Measurements from ENCODE around the gene CDK13.

Gene CDK13

DNA sequence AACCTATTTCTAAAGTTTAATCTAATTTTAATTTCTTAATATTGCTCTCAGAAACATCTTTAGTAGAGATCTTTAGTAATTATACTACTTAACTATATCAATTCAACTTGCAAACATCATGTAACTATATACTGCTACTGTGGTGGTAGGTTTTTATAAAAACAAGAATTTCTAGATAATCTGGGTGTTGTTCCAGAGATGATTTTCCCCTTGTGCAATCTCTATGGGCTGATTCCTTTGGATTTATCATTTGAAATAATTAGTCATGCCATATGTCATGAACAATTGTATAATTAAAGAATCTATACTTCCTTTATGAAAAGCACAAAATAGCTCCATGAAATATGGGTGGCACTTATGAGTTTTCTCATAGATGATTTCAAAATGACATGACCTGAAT, 23.9 kb upstream of the CDK13 start:
- DNase-seq (ENCODE audit: extremely low read depth, low read depth), result no peak
- no peak overlapping the region for H3K4me3 ChIP-seq (replicated peaks; ENCODE audit: low read depth, low read length)

DNA sequence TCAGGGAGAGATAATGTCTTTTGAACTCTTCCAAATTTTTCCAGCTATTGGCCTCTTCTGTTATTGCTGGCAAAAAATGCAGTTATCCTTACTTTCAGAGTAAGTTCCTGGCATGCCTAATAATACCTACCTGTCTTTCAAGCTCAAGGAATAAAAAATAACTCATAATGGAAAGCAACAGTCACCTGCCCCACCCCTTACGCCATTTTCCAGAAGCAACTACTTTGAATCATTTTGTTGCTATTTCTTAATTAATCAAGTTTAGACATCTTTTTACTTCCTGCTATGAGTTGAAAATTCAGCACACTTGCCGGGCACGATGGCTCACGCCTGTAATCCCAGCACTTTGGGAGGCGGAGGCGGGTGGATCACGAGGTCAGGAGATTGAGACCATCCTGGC, 23.0 kb upstream of the CDK13 start:
- no peak overlapping the region for H3K4me3 ChIP-seq (replicated peaks; ENCODE audit: low read depth, low read length)
- TF ChIP-seq, protein P1, sequence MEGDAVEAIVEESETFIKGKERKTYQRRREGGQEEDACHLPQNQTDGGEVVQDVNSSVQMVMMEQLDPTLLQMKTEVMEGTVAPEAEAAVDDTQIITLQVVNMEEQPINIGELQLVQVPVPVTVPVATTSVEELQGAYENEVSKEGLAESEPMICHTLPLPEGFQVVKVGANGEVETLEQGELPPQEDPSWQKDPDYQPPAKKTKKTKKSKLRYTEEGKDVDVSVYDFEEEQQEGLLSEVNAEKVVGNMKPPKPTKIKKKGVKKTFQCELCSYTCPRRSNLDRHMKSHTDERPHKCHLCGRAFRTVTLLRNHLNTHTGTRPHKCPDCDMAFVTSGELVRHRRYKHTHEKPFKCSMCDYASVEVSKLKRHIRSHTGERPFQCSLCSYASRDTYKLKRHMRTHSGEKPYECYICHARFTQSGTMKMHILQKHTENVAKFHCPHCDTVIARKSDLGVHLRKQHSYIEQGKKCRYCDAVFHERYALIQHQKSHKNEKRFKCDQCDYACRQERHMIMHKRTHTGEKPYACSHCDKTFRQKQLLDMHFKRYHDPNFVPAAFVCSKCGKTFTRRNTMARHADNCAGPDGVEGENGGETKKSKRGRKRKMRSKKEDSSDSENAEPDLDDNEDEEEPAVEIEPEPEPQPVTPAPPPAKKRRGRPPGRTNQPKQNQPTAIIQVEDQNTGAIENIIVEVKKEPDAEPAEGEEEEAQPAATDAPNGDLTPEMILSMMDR (IDR thresholded peaks at IDR 0.05; ENCODE audit: low read depth, low read length, missing control alignments), result no peak
- no peak for DNase-seq (ENCODE audit: extremely low read depth, low read depth)

More for the DNA sequence above, 23.9 kb upstream of the CDK13 start:
- TF ChIP-seq, protein P1 (IDR thresholded peaks at IDR 0.05; ENCODE audit: low read depth, low read length, missing control alignments), result no peak

DNA sequence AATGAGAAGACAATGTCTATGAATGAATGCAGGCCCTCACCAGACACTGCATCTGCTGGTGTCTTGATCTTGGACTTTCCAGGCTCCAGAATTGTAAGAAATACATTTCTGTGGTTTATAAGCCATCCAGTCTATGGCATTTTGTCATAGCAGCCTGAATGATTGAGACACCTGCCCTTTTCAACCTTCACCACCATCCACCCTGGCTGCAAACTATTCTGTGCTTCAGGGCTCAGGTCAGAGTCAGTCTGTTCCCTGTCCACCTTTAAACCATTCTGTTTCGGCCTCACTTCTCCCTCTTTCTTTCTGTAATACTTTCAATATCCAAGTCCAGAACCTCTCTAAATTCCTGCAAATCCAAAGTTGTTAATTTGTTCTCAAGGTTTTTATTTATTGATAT, 15.9 kb upstream of the CDK13 start:
- DNase-seq (ENCODE audit: extremely low read depth, low read depth), result no peak
- H3K4me3 ChIP-seq (replicated peaks; ENCODE audit: low read depth, low read length), result no peak overlapping the region
- TF ChIP-seq, protein P1 (IDR thresholded peaks at IDR 0.05; ENCODE audit: low read depth, low read length, missing control alignments), result no peak

DNA sequence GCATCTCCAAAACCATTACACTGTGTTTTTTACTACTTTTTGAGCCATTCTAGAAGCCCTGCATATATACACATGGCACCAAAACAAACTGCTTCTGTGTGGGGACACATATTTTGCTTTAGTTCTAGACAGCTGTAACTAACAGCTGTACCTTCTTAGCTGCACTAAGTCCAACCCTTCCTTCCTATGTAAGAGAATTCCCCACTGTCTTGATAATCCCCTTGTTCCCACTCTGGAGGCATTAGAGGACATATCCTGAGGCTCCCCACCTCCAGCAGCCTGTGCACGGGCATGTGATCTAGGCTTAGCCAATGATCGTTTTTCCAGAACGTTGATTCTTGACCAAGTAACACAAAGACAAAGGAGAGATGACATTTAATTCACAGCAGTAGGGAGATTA, 13.3 kb upstream of the CDK13 start:
- TF ChIP-seq, protein P1 (IDR thresholded peaks at IDR 0.05; ENCODE audit: low read depth, low read length, missing control alignments), result no peak

DNA sequence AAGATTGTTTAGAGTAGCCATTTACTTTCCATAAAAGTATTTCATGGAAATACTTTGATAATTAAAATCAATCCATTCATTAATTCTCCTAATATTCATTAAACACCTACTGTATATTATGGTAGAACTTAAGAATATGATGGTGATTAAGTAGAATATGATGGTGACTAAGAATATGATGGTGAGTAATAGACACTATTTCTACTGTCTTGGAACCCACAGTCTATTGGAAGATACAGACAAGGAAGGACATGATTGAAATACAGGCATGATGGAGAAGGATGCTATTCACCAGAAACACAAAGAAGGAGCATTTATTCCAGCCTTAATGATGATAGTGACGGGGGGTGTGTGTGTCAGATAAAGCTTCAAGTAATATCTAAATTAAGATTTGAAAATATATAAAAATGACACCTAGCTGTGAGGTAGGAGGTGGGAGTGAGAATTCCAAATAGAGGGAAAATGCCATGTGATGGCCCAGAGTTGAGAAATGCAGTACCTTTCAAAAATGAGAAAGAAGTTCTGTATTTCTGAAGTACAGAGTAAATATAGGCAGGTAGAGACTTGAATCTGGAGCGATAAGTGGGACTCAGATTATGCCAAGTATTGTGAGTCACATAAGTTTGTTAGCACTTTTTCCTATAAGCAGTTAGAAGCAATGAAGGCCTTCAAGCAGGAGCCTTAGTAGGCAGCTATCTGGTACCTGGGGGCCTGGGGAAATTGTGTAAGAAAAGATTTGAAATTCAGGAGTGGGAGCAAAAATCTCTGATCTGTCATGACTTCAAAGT, 12.5 kb upstream of the CDK13 start:
- TF ChIP-seq, protein P1 (IDR thresholded peaks at IDR 0.05; ENCODE audit: low read depth, low read length, missing control alignments), result no peak
- no peak for DNase-seq (ENCODE audit: extremely low read depth, low read depth)
- no peak overlapping the region for H3K4me3 ChIP-seq (replicated peaks; ENCODE audit: low read depth, low read length)

More for the DNA sequence above, 13.3 kb upstream of the CDK13 start:
- no peak overlapping the region for H3K4me3 ChIP-seq (replicated peaks; ENCODE audit: low read depth, low read length)
- no peak for DNase-seq (ENCODE audit: extremely low read depth, low read depth)

DNA sequence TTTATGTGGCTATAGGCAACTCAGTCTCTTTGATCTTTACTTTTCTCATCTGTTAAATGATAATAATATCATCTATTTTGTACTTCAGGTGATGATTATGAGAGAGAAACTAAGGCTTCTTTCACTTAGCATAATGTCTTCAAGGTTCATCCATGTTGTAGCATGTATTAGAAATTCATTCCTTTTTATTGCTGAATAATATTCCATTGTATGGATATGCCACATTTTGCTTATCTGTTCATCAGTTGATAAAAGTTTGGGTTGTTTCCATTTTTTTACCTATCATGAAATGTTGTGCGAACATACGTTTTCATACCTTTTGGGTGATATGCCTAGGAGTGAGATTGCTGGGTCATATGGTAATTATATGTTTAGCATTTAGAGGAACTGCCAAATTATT, 7.2 kb upstream of the CDK13 start:
- no peak overlapping the region for H3K4me3 ChIP-seq (replicated peaks; ENCODE audit: low read depth, low read length)
- DNase-seq (ENCODE audit: extremely low read depth, low read depth), result no peak
- TF ChIP-seq, protein P1 (IDR thresholded peaks at IDR 0.05; ENCODE audit: low read depth, low read length, missing control alignments), result no peak

All from HFF-Myc (cell line).